Raji (cell line): ENCODE results near the gene KLC4.

ENCODE experiments used
- POLR2A ChIP-seq: IDR thresholded peaks from 2 replicates; pipeline ENCODE4 v1.6.1; 2011; ENCODE audit warnings: low read depth, low read length, control low read depth; ENCODE audit not compliant: insufficient read depth

The KLC4 gene

DNA sequence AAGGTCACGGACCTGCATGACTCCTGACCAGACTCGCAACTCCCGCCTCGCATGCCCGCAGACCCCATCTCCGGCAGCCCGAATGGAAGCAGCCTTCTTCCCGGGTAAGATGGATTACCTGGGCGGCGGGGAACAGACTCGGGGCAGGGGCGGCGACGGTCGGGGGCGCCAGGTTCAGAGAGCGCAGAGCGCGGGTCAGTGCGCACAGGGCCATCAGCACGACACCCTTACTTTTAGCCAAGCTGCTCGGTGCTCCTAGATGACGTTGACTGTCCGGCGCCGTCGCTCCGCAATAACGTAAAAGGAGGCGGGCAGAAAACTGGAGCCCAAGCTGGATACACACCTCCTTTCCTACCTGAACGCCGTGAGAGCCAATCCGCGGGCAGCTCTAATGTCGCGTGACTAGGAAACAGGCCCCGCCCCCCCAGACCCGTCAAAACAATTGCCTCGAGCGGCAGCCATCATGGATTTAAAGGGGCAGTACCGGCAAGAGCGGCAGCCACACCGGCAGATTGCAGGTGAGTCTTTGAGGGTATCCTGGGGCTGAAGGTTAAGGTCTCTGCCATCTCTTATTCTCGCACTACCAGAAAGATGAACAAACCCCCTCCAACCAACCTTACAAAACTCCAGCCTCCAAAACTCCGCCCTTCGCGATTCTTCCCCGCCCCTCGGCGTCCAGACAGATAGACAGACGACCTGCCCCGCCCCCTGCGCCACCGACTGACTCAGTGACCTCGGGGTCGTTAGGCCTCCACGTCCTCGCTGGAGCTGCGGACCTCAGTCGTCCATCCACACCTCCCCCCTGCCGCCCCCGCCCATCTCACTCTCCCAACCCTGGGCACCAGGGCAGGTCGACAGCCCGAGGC, at the start of gene KLC4, which contains the start of gene MRPL2:
TSS of gene KLC4 (plus strand) at position 464 of the 866 bp plus-strand sequence. CDS start 1,705 bp downstream, outside the sequence.
TSS of gene MRPL2 (minus strand) at position 267 of the 866 bp plus-strand sequence. CDS start at position 214, 53 bp downstream.
- peak; percentile 89 for TF ChIP-seq POLR2A

DNA sequence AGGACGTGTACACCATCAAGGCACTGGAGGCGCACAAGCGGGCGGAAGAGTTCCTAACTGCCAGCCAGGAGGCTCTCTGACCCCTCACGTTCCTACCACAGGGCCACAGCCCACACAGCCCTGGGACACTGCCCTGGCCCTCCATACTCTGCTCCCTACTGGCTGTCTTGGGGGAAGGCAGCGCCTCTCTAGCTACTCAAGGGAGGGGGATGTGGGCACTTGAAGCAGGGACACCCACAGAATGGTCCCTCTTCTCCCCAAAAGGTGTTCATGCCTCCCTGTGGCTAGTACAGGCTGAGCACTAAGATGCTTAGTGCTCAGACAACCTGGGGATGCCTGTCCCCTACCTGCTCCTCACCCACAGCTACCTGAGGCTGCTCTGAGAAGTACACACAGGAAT, 48.2 kb upstream of the KLC4 start:
- no peak for TF ChIP-seq POLR2A

DNA sequence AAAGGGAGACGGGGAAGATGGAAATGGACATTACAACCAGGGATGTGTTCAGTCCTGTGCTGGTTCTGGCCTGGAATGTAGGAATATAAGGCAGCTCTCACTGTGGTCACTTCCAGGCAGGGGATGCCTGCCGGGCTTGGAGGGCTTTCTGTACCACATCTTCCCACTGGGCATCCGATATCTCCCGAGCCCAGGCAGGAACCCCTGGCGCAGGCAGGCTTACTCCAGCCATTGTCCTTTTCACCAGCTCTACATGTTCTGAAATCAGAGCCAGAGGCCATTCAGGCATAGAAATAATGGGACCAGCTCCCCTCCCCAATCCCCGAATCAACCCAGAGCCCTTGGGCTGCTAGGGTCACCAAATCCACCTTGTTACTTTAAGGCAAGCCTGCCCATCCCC, 47.1 kb upstream of the KLC4 start:
- TF ChIP-seq POLR2A, result no peak

DNA sequence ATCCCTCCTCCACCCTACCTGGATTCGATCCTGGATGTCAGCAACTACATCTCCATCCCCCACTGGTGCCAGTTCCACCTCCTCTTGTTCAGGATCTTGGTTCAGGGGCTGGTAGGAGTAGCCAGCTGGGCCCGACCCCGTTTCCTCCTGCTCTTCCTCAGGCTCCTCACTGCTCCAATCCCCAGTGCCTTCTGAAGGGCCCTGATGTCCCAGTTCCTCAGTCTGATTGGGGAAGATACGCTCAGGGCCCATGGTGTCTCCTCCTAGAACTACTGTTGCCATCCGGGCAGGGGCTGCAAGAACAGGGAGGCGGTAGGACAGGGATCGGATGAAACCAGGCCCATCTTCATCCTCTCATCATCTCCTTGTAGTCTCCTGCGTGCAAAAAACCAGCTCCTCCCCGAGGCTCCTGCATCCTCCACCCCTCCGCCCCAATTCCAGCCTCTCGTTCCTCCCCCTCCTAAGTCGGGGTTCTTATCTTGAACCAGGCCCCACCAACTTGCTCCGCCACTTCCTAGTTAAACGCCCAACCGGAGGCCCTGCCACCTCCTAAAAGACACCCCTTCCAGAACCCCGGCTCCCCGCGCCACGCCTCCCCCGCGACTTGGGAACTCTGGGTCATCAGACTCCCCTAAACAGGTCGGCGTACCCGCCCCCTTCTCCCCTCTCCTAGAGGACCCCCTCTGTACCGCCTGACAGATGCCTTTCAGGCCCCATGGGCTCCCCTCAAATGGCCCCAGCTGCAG, 46.2 kb upstream of the KLC4 start:
- peak; percentile 0; the same call in 1 of the 2 replicates for TF ChIP-seq POLR2A

- peak; percentile 57 for TF ChIP-seq POLR2A
These were observed 45.5 kb upstream of the KLC4 start, which contains the start of the genes KLHDC3 and MEA1 for GRCh38 chr6:43013843-43014433. KLHDC3 (plus strand) TSS chr6:43014249; CDS start chr6:43017193, 2,944 bp downstream. MEA1 (minus strand) TSS chr6:43013946; CDS start chr6:43013813, 133 bp downstream.

DNA sequence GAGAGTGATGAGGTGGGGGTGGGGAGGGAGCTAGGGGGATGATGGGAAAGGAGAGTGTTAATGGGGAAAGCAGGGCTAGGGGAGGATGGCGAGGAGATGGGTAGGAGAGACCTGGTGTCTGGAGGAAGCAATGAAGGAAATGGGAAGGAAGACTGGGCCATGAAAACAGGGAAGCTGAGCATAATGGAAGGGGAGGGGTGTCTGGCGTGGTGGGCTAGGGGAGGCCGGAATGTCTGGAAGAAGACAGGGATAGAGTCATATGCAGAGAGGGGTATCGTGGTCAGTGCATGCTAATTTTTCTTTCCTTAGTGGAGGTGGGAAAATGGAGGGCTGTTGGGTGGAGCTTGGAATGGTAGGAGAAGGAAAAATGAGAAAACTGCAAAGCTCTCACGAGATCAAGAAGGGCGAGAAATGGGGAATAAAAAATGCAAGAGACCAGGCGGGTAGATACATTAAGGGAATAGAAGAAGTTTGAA, 45.0 kb upstream of the KLC4 start:
- TF ChIP-seq POLR2A, result no peak; the same call in 1 of the 2 replicates

DNA sequence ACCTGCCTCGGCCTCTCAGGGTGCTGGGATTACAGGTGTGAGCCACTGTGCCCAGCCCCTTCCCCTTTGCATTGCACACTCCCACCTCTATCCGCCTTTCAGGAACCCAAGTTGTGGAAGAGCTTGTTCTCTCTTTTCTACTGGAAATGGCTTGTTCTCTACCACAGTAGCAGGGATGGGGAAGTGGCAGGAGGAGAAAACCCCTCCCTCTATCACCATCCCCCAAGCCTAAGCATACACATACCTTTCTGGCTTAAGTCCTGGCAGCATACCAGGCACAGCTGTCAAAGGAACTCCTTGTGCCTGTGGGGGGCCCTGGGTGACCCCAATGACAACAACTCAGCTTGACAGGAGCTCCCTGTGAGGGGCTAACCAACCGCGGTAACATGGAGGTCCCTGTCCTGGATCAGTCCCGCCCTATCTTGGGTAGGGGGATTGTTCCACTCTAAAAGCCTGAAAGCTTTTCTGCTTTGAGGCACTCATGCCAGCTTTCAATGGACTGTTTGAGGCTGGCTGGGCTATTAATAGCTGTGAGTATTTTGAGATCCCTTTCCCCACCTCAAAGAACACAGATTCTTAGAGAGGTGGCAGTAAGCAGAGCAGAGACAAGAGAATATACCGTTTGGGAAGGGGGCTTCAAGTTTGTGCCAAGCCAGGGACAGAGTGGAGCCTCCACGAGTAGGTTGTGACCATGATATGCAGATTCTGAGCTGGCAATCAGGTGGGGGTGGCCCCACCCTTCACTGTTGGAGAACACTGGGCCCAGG, 43.1 kb upstream of the KLC4 start:
- no peak for TF ChIP-seq POLR2A

DNA sequence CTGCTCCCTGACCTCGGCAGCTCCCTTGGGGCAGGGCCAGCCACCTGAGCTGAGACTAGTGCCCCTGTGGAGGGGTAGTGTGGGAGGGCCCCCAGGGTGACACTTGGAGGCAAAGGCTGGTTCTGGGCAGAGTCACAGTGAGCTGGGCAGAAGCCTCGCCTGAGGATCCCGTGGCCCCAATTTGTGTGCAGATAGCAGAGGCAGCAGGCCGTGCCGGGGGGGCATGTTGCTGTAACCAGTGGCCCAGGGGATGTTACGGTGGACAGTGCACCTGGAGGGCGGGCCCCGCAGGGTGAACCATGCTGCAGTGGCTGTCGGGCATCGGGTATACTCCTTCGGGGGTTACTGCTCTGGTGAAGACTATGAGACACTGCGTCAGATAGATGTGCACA, 42.5 kb upstream of the KLC4 start:
- TF ChIP-seq POLR2A, result no peak

DNA sequence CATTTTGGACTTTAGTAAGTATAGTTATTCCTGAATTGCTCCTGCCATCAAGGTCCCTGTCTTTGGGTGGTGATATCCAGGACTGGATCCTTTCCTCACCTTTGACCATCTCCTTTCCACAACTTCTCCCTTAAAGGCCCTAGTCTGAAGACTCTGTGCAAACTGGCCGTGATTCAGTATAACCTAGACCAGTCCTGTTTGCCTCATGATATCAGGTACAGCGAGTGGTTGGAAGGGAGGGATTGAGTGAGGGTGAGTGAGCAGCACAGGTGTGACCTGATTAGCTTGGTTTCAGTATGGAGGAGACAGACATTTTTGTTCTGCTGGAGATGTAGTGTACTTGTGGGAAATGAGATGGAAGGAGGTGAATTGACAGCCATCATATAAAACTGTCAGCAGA, 40.3 kb upstream of the KLC4 start:
- TF ChIP-seq POLR2A, result no peak

DNA sequence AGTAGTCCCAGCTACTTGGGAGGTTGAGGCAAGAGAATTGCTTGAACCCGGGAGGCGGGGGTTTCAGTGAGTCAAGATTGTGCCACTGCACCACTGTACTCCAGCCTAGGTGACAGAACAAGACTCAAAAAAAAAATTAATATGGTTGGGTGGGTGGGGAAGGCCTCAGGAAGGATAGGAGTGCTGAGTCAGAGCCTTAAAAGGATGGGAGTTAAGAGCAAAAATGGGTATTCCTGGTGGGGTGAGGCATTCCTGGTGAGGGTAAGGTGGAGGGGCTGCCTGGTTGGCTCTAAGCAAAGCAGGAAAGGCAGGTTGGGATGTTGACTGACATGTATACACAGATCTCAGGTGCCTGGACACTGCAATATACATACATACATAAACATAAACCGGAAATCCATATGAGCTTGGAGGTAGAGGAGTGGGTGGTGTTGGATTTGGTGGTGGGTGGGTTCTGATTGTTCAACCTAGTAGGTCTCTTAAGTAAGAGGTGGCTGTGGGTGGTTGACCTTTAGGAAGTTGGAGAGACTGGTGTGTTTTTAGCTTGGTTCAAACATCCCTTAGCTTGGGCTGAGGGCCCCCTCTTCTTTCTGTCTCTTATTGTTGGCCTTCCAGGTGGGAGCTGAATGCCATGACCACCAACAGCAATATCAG, 39.3 kb upstream of the KLC4 start:
- TF ChIP-seq POLR2A, result no peak

- TF ChIP-seq POLR2A, result no peak
These were observed 38.6 kb upstream of the KLC4 start for GRCh38 chr6:43020847-43021246.

- peak; percentile 73 for TF ChIP-seq POLR2A
These were observed 38.0 kb upstream of the KLC4 start, which contains the start of gene RRP36 for GRCh38 chr6:43021270-43022047. RRP36 (plus strand) TSS chr6:43021623; CDS start chr6:43021655, 32 bp downstream.

- no peak for TF ChIP-seq POLR2A
These were observed 35.0 kb upstream of the KLC4 start for GRCh38 chr6:43024436-43024835.
